GM20000 (cell line): Measurements from ENCODE around the gene LHCGR.
"Not testable (repeated sequence)": the region's sequence is repeated elsewhere in the genome, so short reads cannot be mapped to it uniquely, and the experiment has no call there.

ENCODE experiments used
- DNase-seq: peaks from one replicate; pipeline ENCODE4 v3.0.0; 2012; ENCODE audit warnings: low spot score
- CTCF ChIP-seq: IDR thresholded peaks from 2 replicates; pipeline ENCODE4 v1.5.1; 2012; ENCODE audit warnings: mild to moderate bottlenecking, control low read depth; ENCODE audit errors: extremely low read depth, missing control alignments

The LHCGR gene

GRCh38 chr2:48747319-48747718, 8.2 kb downstream of the LHCGR start:
- TF ChIP-seq CTCF: no peak
- DNase-seq: no peak

- not testable (repeated sequence) for DNase-seq
These were observed 16.3 kb downstream of the LHCGR start for GRCh38 chr2:48739236-48739635.

- no peak for DNase-seq
- no peak for TF ChIP-seq CTCF
These were observed 16.7 kb downstream of the LHCGR start for GRCh38 chr2:48738806-48739205.

GRCh38 chr2:48736251-48736650, 19.3 kb downstream of the LHCGR start:
- no peak for TF ChIP-seq CTCF
- DNase-seq: no peak

- TF ChIP-seq CTCF: no peak
These were observed 20.8 kb downstream of the LHCGR start for GRCh38 chr2:48734576-48735303.

GRCh38 chr2:48733067-48733503, 22.4 kb downstream of the LHCGR start:
- TF ChIP-seq CTCF: no peak
- no peak for DNase-seq

More at GRCh38 chr2:48734576-48735303, 20.8 kb downstream of the LHCGR start:
- DNase-seq: no peak

- no peak for DNase-seq
- TF ChIP-seq CTCF: no peak
These were observed 26.7 kb downstream of the LHCGR start for GRCh38 chr2:48728840-48729239.

- no peak for DNase-seq
- no peak for TF ChIP-seq CTCF
These were observed 27.2 kb downstream of the LHCGR start for GRCh38 chr2:48728295-48728694.
